ENCODE data around the gene CPAMD8. TPM values are rescaled to one million over a fixed set of nuclear protein-coding genes. Genes with fewer than 3 reads are reported as not detected.

The CPAMD8 gene
- total RNA-seq: 0.47 and 0.69 TPM in 2 replicates

DNA sequence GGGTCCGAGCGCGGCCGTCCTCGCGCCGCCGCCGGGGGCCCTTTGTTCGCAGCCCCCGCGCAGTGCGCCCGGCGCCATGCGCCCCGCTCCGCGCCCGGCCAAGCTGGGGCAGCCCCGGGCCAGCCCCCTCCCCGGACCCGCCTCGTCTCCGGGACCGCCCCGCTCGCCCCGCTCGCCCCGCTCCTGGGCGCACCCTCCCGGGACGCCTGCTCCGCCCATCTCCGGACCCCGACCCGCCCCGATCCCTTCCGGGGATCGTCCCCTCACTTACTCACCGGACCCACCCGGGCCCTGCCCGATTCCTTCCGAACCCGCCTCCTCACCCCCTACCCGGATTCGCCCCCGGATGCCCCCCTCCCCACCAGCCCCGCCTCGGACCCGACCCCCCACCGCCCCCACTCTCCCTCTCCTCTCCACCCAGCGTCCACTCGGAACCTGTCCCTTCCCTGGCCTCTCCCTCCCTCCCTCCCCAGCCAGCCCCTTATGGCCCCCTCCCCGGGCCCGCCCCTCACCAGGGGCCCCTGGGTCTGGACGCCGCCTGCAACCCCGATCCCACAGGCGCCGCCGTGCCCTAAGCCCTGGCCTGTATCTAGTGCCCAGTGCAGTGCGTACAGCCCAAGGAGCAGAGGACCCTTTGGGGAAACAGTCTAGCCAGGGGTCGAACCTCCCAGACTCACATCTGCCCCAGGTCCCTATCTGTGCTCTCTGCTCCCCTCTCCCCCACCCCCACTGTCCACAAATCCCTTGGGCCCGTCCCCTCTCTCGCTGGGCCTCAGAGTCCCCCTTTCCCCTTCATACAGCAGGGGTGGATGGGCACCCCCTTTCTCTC is at the start of gene CPAMD8:
Gene CPAMD8 (minus strand): TSS at position 105 of the 829 bp plus-strand sequence. CDS start 168 bp downstream, outside the sequence.

DNA sequence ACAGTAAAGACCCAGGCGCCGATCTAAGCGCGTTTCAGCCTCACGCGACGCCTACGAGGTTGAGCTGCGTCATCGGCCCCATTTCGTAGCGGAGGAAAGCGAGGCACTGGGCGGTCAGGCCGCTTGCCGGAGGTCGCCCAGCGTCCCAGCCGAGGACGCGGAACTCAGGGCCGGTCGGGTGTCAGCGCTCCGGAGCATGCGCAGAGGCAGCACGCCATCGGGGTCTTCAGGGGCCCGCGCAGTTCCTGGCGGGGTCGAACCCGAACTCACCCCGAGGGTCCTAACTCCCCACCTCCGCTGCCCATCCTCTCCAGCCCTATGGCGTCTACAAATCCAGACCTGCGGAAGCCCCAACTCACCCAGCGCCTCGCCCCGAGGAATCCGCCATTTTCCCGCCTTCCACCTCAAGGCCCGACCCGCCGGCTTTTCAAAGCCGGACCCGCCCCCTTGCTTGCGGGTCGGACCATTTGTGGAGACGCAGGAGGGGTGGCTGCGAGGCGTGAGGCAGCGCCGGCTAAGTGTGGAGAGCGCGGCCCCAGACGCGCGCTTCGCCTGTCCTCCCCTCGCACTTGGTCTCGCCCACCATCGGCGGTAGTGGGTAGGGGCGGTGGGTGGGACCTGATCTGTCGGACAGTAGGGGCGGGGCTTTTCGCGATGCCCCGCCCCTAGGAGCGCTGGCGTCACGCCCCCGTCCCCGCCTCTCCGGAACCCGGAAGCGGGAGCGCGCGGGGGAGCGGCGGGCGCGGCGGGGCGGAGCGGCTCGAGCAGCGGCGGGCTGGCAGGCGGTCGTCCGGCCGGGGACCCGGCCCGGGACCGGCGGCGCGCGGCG is 48.6 kb upstream of the CPAMD8 start, which contains the start of the genes HAUS8 and MYO9B:
Gene HAUS8 (minus strand): TSS at position 418 of the 829 bp plus-strand sequence. CDS start 30 bp downstream, at position 388.
Gene MYO9B (plus strand): TSS at position 743 of the 829 bp plus-strand sequence. CDS start 25,941 bp downstream, outside the sequence.

DNA sequence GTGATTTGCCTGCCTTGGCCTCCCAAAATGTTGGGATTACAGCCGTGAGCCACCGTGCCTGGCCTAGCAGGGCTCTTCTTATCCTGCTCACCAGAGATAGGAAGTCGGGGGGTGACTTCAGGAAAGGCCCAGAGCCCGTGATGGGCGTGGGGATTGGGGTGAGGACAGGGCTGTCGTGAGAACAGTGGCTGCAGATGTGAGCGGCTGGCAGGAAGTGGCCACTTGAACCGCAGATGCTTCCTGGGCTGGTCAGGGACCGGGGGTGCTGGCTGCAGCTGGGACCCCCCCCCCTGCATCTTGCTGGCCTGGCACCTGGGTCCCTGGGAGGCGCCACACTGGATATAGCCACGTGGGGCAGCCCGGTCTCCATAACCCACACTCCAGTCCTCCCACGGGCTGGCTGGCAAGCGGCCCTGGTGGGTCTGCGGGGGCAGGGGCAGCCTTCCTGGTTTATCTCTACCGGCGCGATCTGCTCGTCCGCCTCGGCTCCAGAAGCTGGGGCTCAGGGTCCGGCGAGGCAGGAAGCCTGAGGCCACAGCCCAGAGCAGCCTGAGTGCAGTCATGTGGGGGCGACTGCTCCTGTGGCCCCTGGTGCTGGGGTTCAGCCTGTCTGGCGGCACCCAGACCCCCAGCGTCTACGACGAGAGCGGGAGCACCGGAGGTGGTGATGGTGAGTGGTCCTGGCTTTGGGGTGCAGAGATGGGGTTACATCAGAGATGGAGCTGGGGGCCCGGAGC is 137.8 kb downstream of the CPAMD8 start, which contains the start of gene F2RL3:
Gene F2RL3 (plus strand): TSS at position 371 of the 737 bp plus-strand sequence. CDS start 191 bp downstream, at position 562.

Other genes with a start within 250 kb of the CPAMD8 start
- 18.6 and 28.2 TPM in 2 replicates for gene SIN3B, start 197.4 kb downstream of the CPAMD8 start, total RNA-seq
- gene F2RL3, start 137.8 kb downstream of the CPAMD8 start, total RNA-seq: 0.09 TPM in 1 of 2 replicates, not detected in the other
- 0.79 and 0.94 TPM in 2 replicates for gene HAUS8, start 48.6 kb upstream of the CPAMD8 start, total RNA-seq
- gene MYO9B, start 49.0 kb upstream of the CPAMD8 start, total RNA-seq: 41.6 and 45.3 TPM in 2 replicates
- 26.0 and 39.9 TPM in 2 replicates for gene USE1, start 188.5 kb upstream of the CPAMD8 start, total RNA-seq
- gene OCEL1, start 199.4 kb upstream of the CPAMD8 start, total RNA-seq: 0.94 and 2.2 TPM in 2 replicates
- 22.4 and 24.0 TPM in 2 replicates for gene NR2F6, start 219.1 kb upstream of the CPAMD8 start, total RNA-seq
- gene USHBP1, start 237.9 kb upstream of the CPAMD8 start, total RNA-seq: not detected in 2 replicates
- gene BABAM1, start 240.6 kb upstream of the CPAMD8 start, total RNA-seq: 90.1 and 101 TPM in 2 replicates